ENCODE data around the gene ANKS1B.
"Not testable (repeated sequence)": the region's sequence is repeated elsewhere in the genome, so short reads cannot be mapped to it uniquely, and the experiment has no call there.

The ANKS1B gene

DNA sequence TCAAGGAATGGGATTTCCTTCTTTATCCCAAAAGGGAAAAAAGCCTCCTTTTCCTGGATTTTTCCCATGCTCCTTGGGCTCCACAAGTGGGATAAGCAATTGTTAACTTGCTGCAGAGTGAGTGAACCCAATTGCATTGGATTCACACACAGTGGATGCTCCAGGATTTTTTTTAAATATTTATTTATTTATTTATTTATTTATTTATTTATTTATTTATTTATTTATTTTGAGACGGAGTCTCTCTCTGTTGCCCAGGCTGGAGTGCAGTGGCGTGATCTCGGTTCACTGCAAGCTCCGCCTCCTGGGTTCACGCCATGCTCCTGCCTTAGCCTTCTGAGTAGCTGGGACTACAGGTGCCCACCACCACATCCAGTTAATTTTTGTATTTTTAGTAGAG, 1027.6 kb downstream of the ANKS1B start:
- POLR2A ChIA-PET = interaction anchor here (0.6 kb wide), 1 partner anchor 1808 kb away, joined by 5 read pairs; no protein-coding TSS in a partner anchor
- H3K27me3 ChIP-seq (replicated peaks in 2 of 5; ENCODE audit: control insufficient read depth in 4 of 5, insufficient read depth in 5 of 5, low read length in 4 of 5); H3K4me1 ChIP-seq (ENCODE audit: control extremely low read depth in 1 of 4, control insufficient read depth in 4 of 4, insufficient read depth in 4 of 4, low read length in 3 of 4); H3K36me3 ChIP-seq (ENCODE audit: control insufficient read depth in 4 of 4, insufficient read depth in 4 of 4, low read length in 3 of 4); CTCF ChIA-PET; H3K9me3 ChIP-seq (ENCODE audit: control extremely low read depth in 1 of 5, control insufficient read depth in 4 of 5, insufficient read depth in 2 of 5, low read depth in 1 of 5, low read length in 4 of 5); DNase-seq; H3K4me3 ChIP-seq (ENCODE audit: control insufficient read depth in 1 of 7, extremely low read depth in 1 of 7, insufficient read depth in 4 of 7, low read depth in 2 of 7, low read length in 6 of 7); H3K27ac ChIP-seq (ENCODE audit: insufficient read depth in 1 of 2, low read depth in 1 of 2, low read length in 2 of 2, poor library complexity in 1 of 2, severe bottlenecking in 2 of 2): not testable (repeated sequence)
- WGBS (ENCODE audit: insufficient coverage) = 96% methylated on average over 4 of the region's 5 CpGs

- no peaks in the 10 kb centered on the region for H3K9me3 ChIP-seq (ENCODE audit: control extremely low read depth in 1 of 5, control insufficient read depth in 4 of 5, insufficient read depth in 2 of 5, low read depth in 1 of 5, low read length in 4 of 5)
- ChIA-PET POLR2A (no interaction called here), CTCF (no interaction called here)
- H3K36me3 ChIP-seq (ENCODE audit: control insufficient read depth in 4 of 4, insufficient read depth in 4 of 4, low read length in 3 of 4) = no peaks in the 10 kb centered on the region
- DNase-seq = no peak
- no peak overlapping the region for H3K4me3 ChIP-seq (ENCODE audit: control insufficient read depth in 1 of 7, extremely low read depth in 1 of 7, insufficient read depth in 4 of 7, low read depth in 2 of 7, low read length in 6 of 7)
- no peak overlapping the region for H3K27ac ChIP-seq (ENCODE audit: insufficient read depth in 1 of 2, low read depth in 1 of 2, low read length in 2 of 2, poor library complexity in 1 of 2, severe bottlenecking in 2 of 2)
- WGBS (ENCODE audit: insufficient coverage) = 55% methylated on average over 4 of the region's 4 CpGs
- peaks cover 0 to 3% (median 0%) of the 10 kb centered on the region in 5 experiments for H3K27me3 ChIP-seq (replicated peaks in 2 of 5; ENCODE audit: control insufficient read depth in 4 of 5, insufficient read depth in 5 of 5, low read length in 4 of 5)
- no peaks in the 10 kb centered on the region for H3K4me1 ChIP-seq (ENCODE audit: control extremely low read depth in 1 of 4, control insufficient read depth in 4 of 4, insufficient read depth in 4 of 4, low read length in 3 of 4)
These were observed 1029.5 kb downstream of the ANKS1B start for GRCh38 chr12:98955284-98955683.

DNA sequence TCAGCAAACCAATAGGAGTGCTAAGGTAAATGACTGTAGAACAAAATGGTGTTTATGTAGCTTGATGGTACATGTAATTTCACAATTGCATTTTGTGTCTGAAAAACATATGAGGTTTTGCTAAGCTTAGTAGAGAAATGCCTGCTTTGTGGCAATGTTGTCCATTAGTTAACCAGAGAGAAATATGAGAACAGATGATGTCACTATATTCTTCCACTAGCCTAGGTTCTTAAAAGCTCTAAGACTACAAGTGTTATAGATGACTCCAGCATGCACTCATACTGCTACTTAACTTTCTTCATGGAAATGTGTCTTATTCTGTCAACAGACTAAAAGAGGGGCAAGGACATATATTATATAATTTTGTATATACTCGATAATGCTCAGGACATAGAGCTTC, 1030.2 kb downstream of the ANKS1B start:
- no peak overlapping the region for H3K4me3 ChIP-seq (ENCODE audit: control insufficient read depth in 1 of 7, extremely low read depth in 1 of 7, insufficient read depth in 4 of 7, low read depth in 2 of 7, low read length in 6 of 7)
- H3K36me3 ChIP-seq (ENCODE audit: control insufficient read depth in 4 of 4, insufficient read depth in 4 of 4, low read length in 3 of 4) = no peaks in the 10 kb centered on the region
- no peaks in the 10 kb centered on the region for H3K9me3 ChIP-seq (ENCODE audit: control extremely low read depth in 1 of 5, control insufficient read depth in 4 of 5, insufficient read depth in 2 of 5, low read depth in 1 of 5, low read length in 4 of 5)
- no peak overlapping the region for H3K27ac ChIP-seq (ENCODE audit: insufficient read depth in 1 of 2, low read depth in 1 of 2, low read length in 2 of 2, poor library complexity in 1 of 2, severe bottlenecking in 2 of 2)
- POLR2A ChIA-PET = no interaction called here
- no CpG with 5 or more reads among the region's 1 CpG for WGBS (ENCODE audit: insufficient coverage)
- H3K4me1 ChIP-seq (ENCODE audit: control extremely low read depth in 1 of 4, control insufficient read depth in 4 of 4, insufficient read depth in 4 of 4, low read length in 3 of 4) = no peaks in the 10 kb centered on the region
- CTCF ChIA-PET = no interaction called here
- no peak for DNase-seq
- peaks cover 0 to 3% (median 0%) of the 10 kb centered on the region in 5 experiments for H3K27me3 ChIP-seq (replicated peaks in 2 of 5; ENCODE audit: control insufficient read depth in 4 of 5, insufficient read depth in 5 of 5, low read length in 4 of 5)

DNA sequence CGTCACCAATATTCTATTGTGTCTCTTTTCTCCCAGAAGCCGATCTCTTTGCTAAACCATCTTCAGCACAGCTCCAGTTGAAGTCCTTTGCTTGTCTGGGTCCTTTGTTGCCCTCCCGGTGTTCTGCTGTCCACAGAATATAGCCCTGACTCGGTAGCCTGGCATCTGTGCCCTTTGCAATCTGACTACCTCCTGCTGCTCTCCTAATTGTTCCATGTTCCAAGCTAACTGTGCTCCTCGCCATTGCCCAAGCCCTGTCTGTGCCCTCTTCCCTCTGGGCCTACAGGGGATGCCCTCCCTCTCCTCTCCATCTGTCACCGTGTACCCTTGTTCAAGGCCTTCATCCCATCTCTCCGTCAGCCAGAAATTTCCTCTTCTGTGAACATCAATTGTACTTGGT, 1033.3 kb downstream of the ANKS1B start:
- Histone ChIP-seq H3K27ac (ENCODE audit: insufficient read depth in 1 of 2, low read depth in 1 of 2, low read length in 2 of 2, poor library complexity in 1 of 2, severe bottlenecking in 2 of 2) (no peak overlapping the region), H3K4me1 (ENCODE audit: control extremely low read depth in 1 of 4, control insufficient read depth in 4 of 4, insufficient read depth in 4 of 4, low read length in 3 of 4) (no peaks in the 10 kb centered on the region), H3K9me3 (ENCODE audit: control extremely low read depth in 1 of 5, control insufficient read depth in 4 of 5, insufficient read depth in 2 of 5, low read depth in 1 of 5, low read length in 4 of 5) (no peaks in the 10 kb centered on the region), H3K27me3 (replicated peaks in 2 of 5; ENCODE audit: control insufficient read depth in 4 of 5, insufficient read depth in 5 of 5, low read length in 4 of 5) (peaks cover 0 to 3% (median 0%) of the 10 kb centered on the region in 5 experiments), H3K4me3 (ENCODE audit: control insufficient read depth in 1 of 7, extremely low read depth in 1 of 7, insufficient read depth in 4 of 7, low read depth in 2 of 7, low read length in 6 of 7) (no peak overlapping the region), H3K36me3 (ENCODE audit: control insufficient read depth in 4 of 4, insufficient read depth in 4 of 4, low read length in 3 of 4) (no peaks in the 10 kb centered on the region)
- no peak for DNase-seq
- CTCF ChIA-PET = no interaction called here
- WGBS (ENCODE audit: insufficient coverage) = 91% methylated on average over 5 of the region's 7 CpGs
- POLR2A ChIA-PET = no interaction called here

GRCh38 chr12:98948343-98948949, 1036.3 kb downstream of the ANKS1B start:
- Histone ChIP-seq H3K9me3 (ENCODE audit: control extremely low read depth in 1 of 5, control insufficient read depth in 4 of 5, insufficient read depth in 2 of 5, low read depth in 1 of 5, low read length in 4 of 5) (no peaks in the 10 kb centered on the region), H3K4me1 (ENCODE audit: control extremely low read depth in 1 of 4, control insufficient read depth in 4 of 4, insufficient read depth in 4 of 4, low read length in 3 of 4) (no peaks in the 10 kb centered on the region), H3K27me3 (replicated peaks in 2 of 5; ENCODE audit: control insufficient read depth in 4 of 5, insufficient read depth in 5 of 5, low read length in 4 of 5) (no peaks in the 10 kb centered on the region), H3K36me3 (ENCODE audit: control insufficient read depth in 4 of 4, insufficient read depth in 4 of 4, low read length in 3 of 4) (no peaks in the 10 kb centered on the region), H3K4me3 (ENCODE audit: control insufficient read depth in 1 of 7, extremely low read depth in 1 of 7, insufficient read depth in 4 of 7, low read depth in 2 of 7, low read length in 6 of 7) (no peak overlapping the region), H3K27ac (ENCODE audit: insufficient read depth in 1 of 2, low read depth in 1 of 2, low read length in 2 of 2, poor library complexity in 1 of 2, severe bottlenecking in 2 of 2) (no peak overlapping the region)
- WGBS (ENCODE audit: insufficient coverage) = no CpG with 5 or more reads among the region's 4 CpGs
- CTCF ChIA-PET = no interaction called here
- POLR2A ChIA-PET = no interaction called here
- no peak for DNase-seq

- POLR2A ChIA-PET = no interaction called here
- CTCF ChIA-PET = no interaction called here
- H3K4me1 ChIP-seq (ENCODE audit: control extremely low read depth in 1 of 4, control insufficient read depth in 4 of 4, insufficient read depth in 4 of 4, low read length in 3 of 4) = no peaks in the 10 kb centered on the region
- peaks cover 0 to 4% (median 3%) of the 10 kb centered on the region in 5 experiments for H3K27me3 ChIP-seq (replicated peaks in 2 of 5; ENCODE audit: control insufficient read depth in 4 of 5, insufficient read depth in 5 of 5, low read length in 4 of 5)
- WGBS (ENCODE audit: insufficient coverage) = 79% methylated on average over 2 of the region's 4 CpGs
- no peak overlapping the region for H3K27ac ChIP-seq (ENCODE audit: insufficient read depth in 1 of 2, low read depth in 1 of 2, low read length in 2 of 2, poor library complexity in 1 of 2, severe bottlenecking in 2 of 2)
- H3K36me3 ChIP-seq (ENCODE audit: control insufficient read depth in 4 of 4, insufficient read depth in 4 of 4, low read length in 3 of 4) = no peaks in the 10 kb centered on the region
- H3K4me3 ChIP-seq (ENCODE audit: control insufficient read depth in 1 of 7, extremely low read depth in 1 of 7, insufficient read depth in 4 of 7, low read depth in 2 of 7, low read length in 6 of 7) = no peak overlapping the region
- no peak for DNase-seq
- no peaks in the 10 kb centered on the region for H3K9me3 ChIP-seq (ENCODE audit: control extremely low read depth in 1 of 5, control insufficient read depth in 4 of 5, insufficient read depth in 2 of 5, low read depth in 1 of 5, low read length in 4 of 5)
These were observed 1038.9 kb downstream of the ANKS1B start for GRCh38 chr12:98945864-98946263.

DNA sequence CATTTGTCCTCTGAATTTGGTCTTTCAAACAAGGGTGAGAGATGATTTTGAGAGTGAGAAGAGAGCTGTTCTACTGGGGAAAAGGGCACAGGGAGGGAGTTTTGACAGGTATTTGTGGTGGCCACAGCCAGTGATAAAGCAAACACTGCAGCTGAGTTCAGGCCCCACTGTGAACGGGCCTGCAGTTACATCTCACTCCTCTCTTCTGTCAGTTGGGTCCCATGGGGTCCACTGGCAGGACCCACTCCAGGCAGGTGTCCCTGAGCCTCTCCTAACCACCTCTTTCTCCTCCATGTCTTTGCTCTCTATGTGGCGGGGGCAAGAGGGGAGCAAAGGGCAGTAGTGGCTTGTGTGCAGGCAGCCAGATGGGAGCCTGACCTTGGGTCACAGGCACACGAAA, 1044.8 kb downstream of the ANKS1B start:
- 57% methylated on average over 1 of the region's 3 CpGs for WGBS (ENCODE audit: insufficient coverage)
- Histone ChIP-seq H3K36me3 (ENCODE audit: control insufficient read depth in 4 of 4, insufficient read depth in 4 of 4, low read length in 3 of 4) (no peaks in the 10 kb centered on the region), H3K27ac (ENCODE audit: insufficient read depth in 1 of 2, low read depth in 1 of 2, low read length in 2 of 2, poor library complexity in 1 of 2, severe bottlenecking in 2 of 2) (no peak overlapping the region), H3K4me3 (ENCODE audit: control insufficient read depth in 1 of 7, extremely low read depth in 1 of 7, insufficient read depth in 4 of 7, low read depth in 2 of 7, low read length in 6 of 7) (no peak overlapping the region), H3K4me1 (ENCODE audit: control extremely low read depth in 1 of 4, control insufficient read depth in 4 of 4, insufficient read depth in 4 of 4, low read length in 3 of 4) (no peaks in the 10 kb centered on the region), H3K9me3 (ENCODE audit: control extremely low read depth in 1 of 5, control insufficient read depth in 4 of 5, insufficient read depth in 2 of 5, low read depth in 1 of 5, low read length in 4 of 5) (no peaks in the 10 kb centered on the region), H3K27me3 (replicated peaks in 2 of 5; ENCODE audit: control insufficient read depth in 4 of 5, insufficient read depth in 5 of 5, low read length in 4 of 5) (peaks cover 2 to 15% (median 8%) of the 10 kb centered on the region in 5 experiments)
- no peak for DNase-seq
- CTCF ChIA-PET = interaction anchor here (1.3 kb wide), 1 partner anchor 33 kb away, joined by 3 read pairs; no protein-coding TSS in a partner anchor
- POLR2A ChIA-PET = no interaction called here
